Activated CD8-positive, alpha-beta memory T cell treated with anti-CD3 and anti-CD28 coated beads for 36 hours (primary cell): Measurements from ENCODE around the gene ARPP19. TPM values are rescaled to one million over a fixed set of nuclear protein-coding genes. Genes with fewer than 3 reads are reported as not detected.
"Not testable (repeated sequence)": the region's sequence is repeated elsewhere in the genome, so short reads cannot be mapped to it uniquely, and the experiment has no call there.

Experiments
- CTCF ChIA-PET: fragments of 350-600 bp; sonication (Branson Sonifier 250); formaldehyde crosslinking; loops from one replicate; lab custom pipeline; 2021; ENCODE audit warnings: antibody characterized with exemption; lab: Charles Lee
- POLR2A ChIA-PET: fragments of 350-600 bp; sonication (Branson Sonifier 250); formaldehyde crosslinking; loops from one replicate; lab custom pipeline; 2021; ENCODE audit warnings: antibody characterized with exemption; lab: Charles Lee
- total RNA-seq, 2 experiments: library from RNA; stranded (reverse); gene quantifications; one replicate each; pipeline ENCODE4 v1.2.3, GENCODE V29; 2021

The ARPP19 gene
- total RNA-seq, 2 experiments from 2014 or later: 199 to 205 TPM

GRCh38 chr15:52557274-52557641 lies 11.6 kb downstream of the ARPP19 start:
- ChIA-PET POLR2A (no interaction called here), CTCF (interaction anchor here (2.6 kb wide), 1 partner anchor 29 kb away, joined by 7 read pairs; the partner anchor contains the start of gene MYO5A)

DNA sequence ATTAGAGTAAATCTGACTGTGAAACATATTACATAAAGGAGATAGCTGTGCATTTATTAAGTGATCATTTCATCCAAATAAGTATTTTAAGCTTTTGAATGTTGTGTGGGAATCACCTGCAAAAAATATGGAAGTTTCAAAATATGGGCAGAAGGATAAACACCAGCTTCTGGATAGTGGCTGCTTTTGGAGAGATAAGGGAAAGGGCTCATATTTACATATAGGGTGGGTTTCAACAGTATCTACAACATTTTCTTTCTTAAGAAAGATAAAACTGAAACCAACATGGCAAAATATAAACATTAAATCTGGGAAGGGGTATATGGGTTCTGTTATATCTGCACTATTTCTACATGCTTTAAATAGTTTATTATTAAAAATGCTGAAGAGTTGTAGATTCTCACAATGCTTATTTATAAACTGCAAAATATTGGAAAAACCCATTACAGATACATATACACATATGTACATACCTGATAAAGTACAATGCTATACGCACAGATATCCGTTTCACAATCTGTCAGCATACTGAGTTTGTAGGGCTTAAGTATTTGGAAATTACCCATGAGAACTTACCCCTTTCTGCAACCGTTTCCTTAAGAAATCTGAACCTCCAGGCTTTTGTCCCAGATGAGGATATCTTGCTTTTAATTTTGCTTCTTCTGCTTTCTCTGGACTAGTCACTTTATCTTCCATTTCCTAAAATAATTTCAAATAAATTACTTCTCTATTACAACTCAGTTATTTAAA lies 12.1 kb downstream of the ARPP19 start:
- ChIA-PET POLR2A (no interaction called here), CTCF (interaction anchor here (2.6 kb wide), 1 partner anchor 28 kb away, joined by 7 read pairs; the partner anchor contains the start of gene MYO5A)

DNA sequence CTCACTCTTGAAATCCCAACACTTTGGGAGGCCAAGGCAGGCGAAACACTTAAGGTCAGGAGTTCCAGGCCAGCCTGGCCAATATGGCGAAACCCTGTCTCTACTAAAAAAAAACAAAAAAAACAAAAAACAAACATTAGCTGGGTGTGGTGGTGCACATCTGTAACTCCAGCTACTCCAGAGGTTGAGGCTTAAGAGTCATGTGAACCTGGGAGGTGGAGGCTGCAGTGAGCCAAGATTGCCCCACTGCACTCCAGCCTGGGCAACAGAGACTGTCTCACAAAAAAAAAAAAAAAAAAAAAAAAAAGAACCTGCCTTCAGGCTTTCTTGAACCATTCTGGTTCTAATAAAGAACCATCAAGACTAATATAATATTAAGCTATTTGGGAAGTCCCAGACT lies 16.5 kb downstream of the ARPP19 start:
- CTCF ChIA-PET: interaction anchor here (0.6 to 1.4 kb wide), 3 partner anchors 23 to 181 kb away, joined by 3 to 5 read pairs (median 3); no protein-coding TSS in a partner anchor
- POLR2A ChIA-PET: no interaction called here

DNA sequence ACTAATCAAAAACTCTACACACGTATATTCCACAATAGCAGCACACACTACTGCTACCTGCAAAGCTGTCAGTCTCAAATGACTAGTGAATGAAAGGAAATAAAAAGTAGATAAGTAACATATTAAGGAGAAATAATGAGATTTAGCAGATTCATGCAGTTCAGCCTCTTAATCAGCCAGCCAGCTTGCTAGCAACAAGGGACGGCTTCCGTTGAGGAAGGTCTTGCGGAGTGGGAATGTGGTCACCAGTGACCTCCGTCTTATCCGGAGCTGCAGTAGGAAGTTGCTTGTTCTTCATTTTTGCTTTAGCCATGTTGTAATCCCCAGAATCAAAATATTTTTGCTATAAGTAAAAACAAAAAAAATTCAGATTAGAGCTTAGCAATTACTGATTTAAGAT lies 17.1 kb downstream of the ARPP19 start:
- ChIA-PET POLR2A (no interaction called here), CTCF (interaction anchor here (1.4 kb wide), 1 partner anchor 24 kb away, joined by 3 read pairs; no protein-coding TSS in a partner anchor)

GRCh38 chr15:52551186-52551585 lies 17.6 kb downstream of the ARPP19 start:
- POLR2A ChIA-PET: not testable (repeated sequence)
- CTCF ChIA-PET: interaction anchor here (0.6 to 1.4 kb wide), 2 partner anchors 23 to 54 kb away, joined by 3 read pairs; no protein-coding TSS in a partner anchor

- ChIA-PET CTCF (interaction anchor here (0.8 kb wide), 1 partner anchor 17 kb away, joined by 3 read pairs; the partner anchor contains the start of gene MYO5A), POLR2A (no interaction called here)
These were observed 22.6 kb downstream of the ARPP19 start for GRCh38 chr15:52546031-52546751.

DNA sequence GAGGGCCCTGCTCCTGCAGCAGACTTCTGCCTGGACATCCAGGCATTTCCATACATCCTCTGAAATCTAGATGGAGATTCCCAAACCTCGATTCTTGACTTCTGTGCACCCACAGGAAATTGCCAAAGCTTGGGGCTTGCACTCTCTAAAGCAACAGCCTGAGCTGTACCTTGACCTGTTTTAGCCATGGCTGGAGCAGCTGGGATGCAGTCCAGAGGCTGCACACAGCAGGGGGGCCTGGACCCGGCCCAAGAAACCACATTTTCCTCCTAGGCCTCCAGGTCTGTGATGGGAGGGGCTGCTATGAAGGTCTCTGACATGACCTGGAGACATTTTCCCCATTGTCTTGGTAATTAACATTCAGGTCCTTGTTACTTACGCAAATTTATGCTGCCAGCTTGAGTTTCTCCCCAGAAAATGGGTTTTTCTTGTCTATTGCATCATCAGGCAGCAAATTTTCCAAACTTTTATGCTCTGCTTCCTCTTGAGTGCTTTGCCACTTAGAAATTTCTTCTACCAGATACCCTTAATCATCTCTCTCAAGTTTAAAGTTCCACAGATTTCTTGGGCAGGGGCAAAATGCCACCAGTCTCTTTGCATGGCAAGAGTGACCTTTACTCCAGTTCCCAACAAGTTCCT lies 28.3 kb downstream of the ARPP19 start:
- ChIA-PET CTCF (no interaction called here), POLR2A (no interaction called here)

DNA sequence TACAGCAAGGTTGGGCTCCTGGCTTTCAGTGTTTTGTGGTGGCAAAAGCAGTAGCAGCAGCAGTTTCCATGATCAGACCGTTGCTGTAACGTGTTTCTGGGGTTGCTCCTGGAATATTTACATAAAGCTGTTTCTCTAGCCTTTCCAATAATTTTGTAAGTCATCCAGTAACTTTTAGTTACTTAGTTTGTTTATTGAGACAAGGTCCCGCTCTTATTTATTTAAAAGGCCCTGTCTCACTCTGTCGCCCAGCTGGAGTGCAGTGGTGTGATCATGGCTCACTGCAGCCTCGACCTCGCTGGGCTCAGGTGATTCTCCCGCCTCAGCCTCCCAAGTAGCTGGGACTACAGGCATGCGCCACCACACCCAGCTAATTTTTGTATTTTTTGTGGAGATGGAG lies 31.4 kb downstream of the ARPP19 start:
- CTCF ChIA-PET: interaction anchor here (0.5 kb wide), 1 partner anchor 82 kb away, joined by 3 read pairs; no protein-coding TSS in a partner anchor
- POLR2A ChIA-PET: no interaction called here

GRCh38 chr15:52532427-52532826 lies 36.4 kb downstream of the ARPP19 start:
- CTCF ChIA-PET: no interaction called here
- POLR2A ChIA-PET: no interaction called here

DNA sequence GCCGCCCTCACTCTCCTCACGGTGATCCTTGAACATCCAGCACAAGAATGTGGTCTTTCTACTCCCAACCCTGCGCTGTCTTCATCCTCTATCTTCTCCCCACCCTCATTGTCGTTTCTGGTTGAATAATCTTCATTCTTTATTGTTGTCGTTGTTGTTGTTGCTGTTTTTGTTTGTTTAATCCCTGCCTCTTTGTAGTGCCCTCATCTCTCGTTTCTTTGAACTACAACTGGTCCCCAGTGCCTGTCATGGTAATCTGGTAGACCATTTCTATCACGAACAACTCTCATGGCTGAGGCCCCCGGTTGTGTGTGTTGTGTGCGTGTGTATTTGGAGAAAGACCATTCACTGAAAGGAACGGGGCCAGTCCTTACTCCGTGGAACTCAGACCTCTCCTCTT lies 38.9 kb downstream of the ARPP19 start:
- CTCF ChIA-PET: no interaction called here
- POLR2A ChIA-PET: interaction anchor here (0.8 to 1.0 kb wide), 2 partner anchors 29 to 159 kb away, joined by 3 to 4 read pairs; no protein-coding TSS in a partner anchor

DNA sequence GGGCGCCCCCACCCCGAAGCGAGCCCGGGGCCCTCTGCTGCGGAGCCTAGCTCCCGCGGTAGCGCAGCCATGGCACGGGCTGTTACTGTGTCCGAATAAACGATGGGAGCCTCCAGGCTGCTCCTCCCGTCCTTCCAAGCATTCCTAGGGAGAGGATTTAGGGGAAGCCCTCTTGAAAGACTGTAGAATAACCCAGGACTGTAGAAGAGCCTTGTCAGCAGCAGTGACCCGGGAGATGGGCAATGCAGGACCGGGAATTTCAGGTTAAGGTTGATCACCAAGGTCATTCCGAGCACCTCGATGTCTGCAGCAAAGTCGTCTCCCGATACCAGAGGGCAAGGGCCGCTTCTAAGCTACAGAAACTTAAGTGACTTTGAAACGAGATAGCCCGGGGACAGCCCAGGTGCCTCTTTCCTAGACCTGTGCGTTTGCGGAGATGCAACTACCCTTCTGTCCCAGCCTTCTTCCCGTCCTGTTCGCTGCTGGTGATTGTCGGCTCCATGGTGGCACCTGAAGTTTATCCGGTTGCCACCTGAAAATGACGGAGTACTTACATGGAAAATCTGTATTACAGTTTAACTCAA lies 39.4 kb downstream of the ARPP19 start:
- ChIA-PET POLR2A (interaction anchor here (0.8 to 1.0 kb wide), 2 partner anchors 29 to 159 kb away, joined by 3 to 4 read pairs; no protein-coding TSS in a partner anchor), CTCF (interaction anchor here (0.9 to 2.5 kb wide), 4 partner anchors 17 to 118 kb away, joined by 3 to 7 read pairs (median 3); no protein-coding TSS in a partner anchor)

GRCh38 chr15:52528564-52529340 lies 40.1 kb downstream of the ARPP19 start, which contains the start of gene MYO5A:
TSS of gene MYO5A (minus strand) at chr15:52528880. CDS start at chr15:52528806, 74 bp downstream.
- POLR2A ChIA-PET: interaction anchor here (0.5 to 1.4 kb wide), 6 partner anchors 21 to 158 kb away, joined by 3 to 6 read pairs (median 4); no protein-coding TSS in a partner anchor
- CTCF ChIA-PET: interaction anchor here (0.6 to 2.5 kb wide), 11 partner anchors 17 to 198 kb away, joined by 3 to 7 read pairs (median 3); no protein-coding TSS in a partner anchor

DNA sequence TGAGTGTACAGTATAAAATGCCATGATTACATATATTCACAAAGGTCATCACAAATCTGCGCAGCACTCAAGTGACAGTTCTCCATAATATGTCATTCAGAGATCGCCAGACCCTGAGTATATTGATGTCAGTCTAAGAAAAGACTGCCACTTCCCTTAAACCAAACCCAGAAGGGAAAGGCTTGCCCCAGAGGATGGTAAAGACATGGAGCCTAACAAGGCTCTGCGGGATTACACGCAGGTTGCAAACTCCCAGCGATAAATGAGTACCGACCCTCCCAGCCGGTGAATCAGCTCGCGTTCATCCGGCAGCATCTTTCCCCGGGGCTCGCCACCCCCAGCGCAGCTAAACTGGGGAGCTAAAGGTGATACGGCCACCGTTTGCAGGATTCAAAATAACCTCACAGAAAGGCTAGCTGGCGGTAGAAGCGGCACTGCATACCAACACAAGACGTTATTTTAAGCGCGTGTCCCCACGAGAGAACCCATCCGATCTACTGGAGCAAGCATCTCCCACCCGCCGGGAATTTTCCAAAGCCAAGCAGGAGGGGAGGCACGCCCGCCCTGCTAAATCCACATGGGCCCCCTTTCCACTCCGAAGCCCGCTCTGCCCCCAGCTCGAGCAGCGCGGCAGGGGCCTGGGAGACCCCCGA lies 40.8 kb downstream of the ARPP19 start:
- POLR2A ChIA-PET: interaction anchor here (0.5 to 1.4 kb wide), 4 partner anchors 22 to 62 kb away, joined by 4 to 6 read pairs (median 5); no protein-coding TSS in a partner anchor
- CTCF ChIA-PET: interaction anchor here (0.6 to 2.5 kb wide), 9 partner anchors 16 to 197 kb away, joined by 3 to 7 read pairs (median 3); no protein-coding TSS in a partner anchor

GRCh38 chr15:52527196-52527910 lies 41.5 kb downstream of the ARPP19 start:
- POLR2A ChIA-PET: interaction anchor here (0.5 to 1.4 kb wide), 3 partner anchors 31 to 1621 kb away, joined by 4 to 6 read pairs (median 5); no protein-coding TSS in a partner anchor
- CTCF ChIA-PET: interaction anchor here (1.1 to 2.5 kb wide), 3 partner anchors 25 to 62 kb away, joined by 3 to 7 read pairs (median 7); no protein-coding TSS in a partner anchor

- POLR2A ChIA-PET: interaction anchor here (0.5 to 1.1 kb wide), 3 partner anchors 34 to 82 kb away, joined by 3 read pairs; no protein-coding TSS in a partner anchor
These were observed 44.4 kb downstream of the ARPP19 start for GRCh38 chr15:52524223-52525136.

More at GRCh38 chr15:52524223-52525136, 44.4 kb downstream of the ARPP19 start:
- CTCF ChIA-PET: interaction anchor here (0.7 to 1.0 kb wide), 2 partner anchors 40 to 148 kb away, joined by 3 read pairs; no protein-coding TSS in a partner anchor
